IMR-90 (cell line): ENCODE measurements around the gene PI4KA. TPM values are rescaled to one million over a fixed set of nuclear protein-coding genes. Genes with fewer than 3 reads are reported as not detected.

Experiments
- ATAC-seq: fragments of 200-7000 bp; cut with Tn5 transposase; 2 replicates; pipeline ENCODE4 v1.9.1; 2020; ENCODE audit warnings: low read depth, mild to moderate bottlenecking, moderate library complexity
- BruUV-seq: library from RNA; stranded (reverse); fragments of 400-500 nt; replicated peaks from 2 replicates; lab custom pipeline; 2021; lab: Mats Ljungman, UMichigan
- CTCF ChIA-PET: fragments of 300-600 bp; formaldehyde crosslinking; extraction: SDS; loops from one replicate; lab custom pipeline; 2021; ENCODE audit warnings: antibody characterized with exemption; lab: Yijun Ruan, JAX
- POLR2A ChIA-PET: fragments of 300-600 bp; sonication (Branson Sonifier 250); formaldehyde crosslinking; loops from one replicate; lab custom pipeline; 2022; ENCODE audit warnings: antibody characterized with exemption; ENCODE audit not compliant: unreplicated experiment; lab: Charles Lee
- DNase-seq: peaks from one replicate; pipeline ENCODE4 v3.0.0; 2013
- H2AFZ ChIP-seq: replicated peaks from 2 replicates; pipeline ENCODE3; 2013; ENCODE audit warnings: low read length, mild to moderate bottlenecking; ENCODE audit not compliant: poor library complexity
- H2AK5ac ChIP-seq: 2 replicates; pipeline ENCODE4 v1.6.1; 2013; ENCODE audit warnings: low read depth, low read length, inconsistent platforms
- H2AK9ac ChIP-seq: replicated peaks from 2 replicates; pipeline ENCODE3; 2013; ENCODE audit warnings: mild to moderate bottlenecking, low read depth, low read length, moderate library complexity; ENCODE audit not compliant: poor library complexity
- H2BK120ac ChIP-seq: 2 replicates; pipeline ENCODE4 v1.6.1; 2013; ENCODE audit warnings: low read depth, low read length, inconsistent platforms
- H2BK15ac ChIP-seq: 3 replicates; pipeline ENCODE4 v1.6.1; 2013; ENCODE audit warnings: low read depth, low read length, inconsistent platforms
- H2BK20ac ChIP-seq: 2 replicates; pipeline ENCODE4 v1.6.1; 2013; ENCODE audit warnings: low read depth, mild to moderate bottlenecking, inconsistent platforms, low read length, moderate library complexity
- H2BK5ac ChIP-seq: 2 replicates; pipeline ENCODE4 v1.6.1; 2013; ENCODE audit warnings: mild to moderate bottlenecking, low read depth, low read length, inconsistent platforms; ENCODE audit not compliant: poor library complexity, severe bottlenecking
- H3K14ac ChIP-seq: replicated peaks from 2 replicates; pipeline ENCODE4 v1.6.1; 2013; ENCODE audit warnings: low read depth, low read length, inconsistent platforms
- H3K18ac ChIP-seq: 2 replicates; pipeline ENCODE4 v1.6.1; 2013; ENCODE audit warnings: low read depth, low read length, control low read depth
- H3K23ac ChIP-seq: 2 replicates; pipeline ENCODE4 v1.6.1; 2013; ENCODE audit warnings: low read depth, low read length, inconsistent platforms
- H3K27ac ChIP-seq: 2 replicates; pipeline ENCODE4 v1.5.1; 2013; ENCODE audit warnings: mild to moderate bottlenecking, control low read depth, low read length; ENCODE audit not compliant: insufficient read depth
- H3K27me3 ChIP-seq: 2 replicates; pipeline ENCODE4 v1.6.1; 2013; ENCODE audit warnings: low read length; ENCODE audit not compliant: control insufficient read depth, insufficient read depth
- H3K36me3 ChIP-seq: 2 replicates; pipeline ENCODE4 v1.6.1; 2013; ENCODE audit warnings: low read length, mixed read lengths; ENCODE audit not compliant: control insufficient read depth, insufficient read depth
- H3K4ac ChIP-seq: 2 replicates; pipeline ENCODE4 v1.6.1; 2013; ENCODE audit warnings: low read depth, low read length, inconsistent platforms
- H3K4me1 ChIP-seq: 2 replicates; pipeline ENCODE4 v1.6.1; 2013; ENCODE audit warnings: low read length, mixed read lengths; ENCODE audit not compliant: control insufficient read depth, insufficient read depth
- H3K4me2 ChIP-seq: 2 replicates; pipeline ENCODE4 v1.6.1; 2013; ENCODE audit warnings: low read depth, mild to moderate bottlenecking, control low read depth, low read length, moderate library complexity
- H3K4me3 ChIP-seq: 2 replicates; pipeline ENCODE4 v1.5.1; 2013; ENCODE audit warnings: low read depth, mild to moderate bottlenecking, control low read depth, low read length, moderate library complexity; ENCODE audit not compliant: insufficient read depth
- H3K56ac ChIP-seq: 2 replicates; pipeline ENCODE4 v1.6.1; 2013; ENCODE audit warnings: low read length, inconsistent platforms; ENCODE audit not compliant: insufficient read depth; ENCODE audit errors: extremely low read depth
- H3K79me1 ChIP-seq, 2 experiments: 2 replicates each; pipeline ENCODE4 v1.6.1; 2013; ENCODE audit warnings: low read length in 2 of 2, inconsistent platforms in 1 of 2, low read depth in 1 of 2
- H3K9ac ChIP-seq: 2 replicates; pipeline ENCODE4 v1.6.1; 2013; ENCODE audit warnings: low read depth, low read length, control low read depth
- H3K9me1 ChIP-seq: 2 replicates; pipeline ENCODE4 v1.6.1; 2013; ENCODE audit warnings: low read length, inconsistent platforms; ENCODE audit not compliant: insufficient read depth
- H3K9me3 ChIP-seq: 2 replicates; pipeline ENCODE4 v1.6.1; 2013; ENCODE audit warnings: low read length; ENCODE audit not compliant: control insufficient read depth, insufficient read depth
- H4K20me1 ChIP-seq: 2 replicates; pipeline ENCODE4 v1.6.1; 2013; ENCODE audit warnings: low read length, inconsistent platforms; ENCODE audit not compliant: insufficient read depth
- H4K5ac ChIP-seq: 2 replicates; pipeline ENCODE4 v1.6.1; 2013; ENCODE audit warnings: mild to moderate bottlenecking, low read depth, low read length, control low read depth
- H4K8ac ChIP-seq, 2 experiments: 2 replicates each; pipeline ENCODE4 v1.6.1; 2013; ENCODE audit warnings: low read depth in 2 of 2, low read length in 2 of 2, control low read depth in 1 of 2, inconsistent platforms in 1 of 2
- H4K91ac ChIP-seq: 2 replicates; pipeline ENCODE4 v1.6.1; 2013; ENCODE audit warnings: low read depth, low read length, inconsistent platforms; ENCODE audit not compliant: insufficient read depth
- BHLHE40 ChIP-seq: fragments of 150-350 bp; IDR thresholded peaks from 2 replicates; pipeline ENCODE4 v1.6.1; 2016; ENCODE audit warnings: mild to moderate bottlenecking, low read depth, low read length
- CEBPB ChIP-seq: IDR thresholded peaks from 2 replicates; pipeline ENCODE4 v1.6.1; 2012; ENCODE audit warnings: low read depth, low read length, improper control_type of control experiment
- CHD1 ChIP-seq: IDR thresholded peaks from 2 replicates; pipeline ENCODE4 v1.6.1; 2012; ENCODE audit warnings: low read depth, low read length, improper control_type of control experiment
- FOS ChIP-seq: fragments of 150-350 bp; IDR thresholded peaks from 2 replicates; pipeline ENCODE4 v1.6.1; 2016; ENCODE audit warnings: low read depth, low read length
- MAFK ChIP-seq: IDR thresholded peaks from 2 replicates; pipeline ENCODE4 v1.6.1; 2012; ENCODE audit warnings: low read depth, low read length, improper control_type of control experiment
- MXI1 ChIP-seq: IDR thresholded peaks from 2 replicates; pipeline ENCODE4 v1.6.1; 2012; ENCODE audit warnings: low read depth, mild to moderate bottlenecking, low read length, moderate library complexity, borderline replicate concordance
- NFE2L2 ChIP-seq: fragments of 150-350 bp; IDR thresholded peaks from 2 replicates; pipeline ENCODE4 v1.6.1; 2016; ENCODE audit warnings: low read depth, mild to moderate bottlenecking, low read length
- RAD21 ChIP-seq: IDR thresholded peaks from 2 replicates; pipeline ENCODE4 v1.6.1; 2012; ENCODE audit warnings: low read length, improper control_type of control experiment
- RCOR1 ChIP-seq: IDR thresholded peaks from 2 replicates; pipeline ENCODE4 v1.6.1; 2012; ENCODE audit warnings: mild to moderate bottlenecking, low read length, improper control_type of control experiment; ENCODE audit not compliant: insufficient replicate concordance
- RFX5 ChIP-seq: IDR thresholded peaks from 2 replicates; pipeline ENCODE4 v1.8.0; 2012; ENCODE audit warnings: low read depth, mild to moderate bottlenecking, low read length, moderate library complexity
- SMC3 ChIP-seq: fragments of 150-350 bp; IDR thresholded peaks from 2 replicates; pipeline ENCODE4 v1.6.1; 2016; ENCODE audit warnings: low read depth, mild to moderate bottlenecking, antibody characterized with exemption, low read length, moderate library complexity
- WGBS, 2 experiments: methylation state at CpG; one replicate each; pipeline versions ENCODE4 v1.1.5 to v1.1.7; 2013; ENCODE audit warnings: missing lambda C conversion rate in 2 of 2; ENCODE audit not compliant: insufficient read length in 1 of 2; ENCODE audit errors: extremely low coverage in 2 of 2; 5-methylcytosine and 5-hydroxymethylcytosine counted together
- dilution Hi-C: fragments of 300-500 bp; cut with HindIII; formaldehyde crosslinking; loops from one replicate; pipeline ENCODE4 v1.14.3; 2018; ENCODE audit warnings: low sequenced_read_pairs; ENCODE audit not compliant: unreplicated experiment
- in situ Hi-C: fragments of 300-500 bp; cut with MboI; formaldehyde crosslinking; loops from 3 replicates; pipeline ENCODE4 v1.14.3; 2019; ENCODE audit warnings: low sequenced_read_pairs, inconsistent platforms, mixed read lengths
- intact Hi-C: fragments of 100-400 bp; cut with micrococcal nuclease; formaldehyde crosslinking; loops from 2 replicates; pipeline ENCODE4 v1.10.0; 2022
- polyA plus RNA-seq, 3 experiments: library from polyadenylated mRNA; depleted of rRNA; stranded (reverse); fragments of >200 nt; gene quantifications; 2 replicates each; pipeline ENCODE4 v1.2.3, GENCODE V29; 2012; ENCODE audit warnings: low replicate concordance in 1 of 3
- total RNA-seq: library from RNA; depleted of rRNA; stranded (reverse); fragments of >200 nt; gene quantifications from 2 replicates; pipeline ENCODE4 v1.2.3, GENCODE V29; 2012
- TF ChIP-seq, protein P1 (sequence below): fragments of 150-350 bp; IDR thresholded peaks from 2 replicates; pipeline ENCODE4 v1.6.1; 2017; ENCODE audit warnings: mild to moderate bottlenecking, antibody characterized with exemption, low read length, low read depth
- TF ChIP-seq, protein P2 (sequence below): conservative IDR thresholded peaks from 2 replicates; pipeline ENCODE4 v1.5.1; 2012; ENCODE audit warnings: mild to moderate bottlenecking, low read depth, low read length, improper control_type of control experiment
- TF ChIP-seq, protein P3 (sequence below): fragments of 150-350 bp; IDR thresholded peaks from 2 replicates; pipeline ENCODE4 v1.6.1; 2016; ENCODE audit warnings: low read depth, mild to moderate bottlenecking, low read length, moderate library complexity, borderline replicate concordance

Gene PI4KA
- total and polyA plus RNA-seq, 2 of the 4 experiments (the other 2 are of a cell fraction), result 16.8 to 35.5 TPM

DNA sequence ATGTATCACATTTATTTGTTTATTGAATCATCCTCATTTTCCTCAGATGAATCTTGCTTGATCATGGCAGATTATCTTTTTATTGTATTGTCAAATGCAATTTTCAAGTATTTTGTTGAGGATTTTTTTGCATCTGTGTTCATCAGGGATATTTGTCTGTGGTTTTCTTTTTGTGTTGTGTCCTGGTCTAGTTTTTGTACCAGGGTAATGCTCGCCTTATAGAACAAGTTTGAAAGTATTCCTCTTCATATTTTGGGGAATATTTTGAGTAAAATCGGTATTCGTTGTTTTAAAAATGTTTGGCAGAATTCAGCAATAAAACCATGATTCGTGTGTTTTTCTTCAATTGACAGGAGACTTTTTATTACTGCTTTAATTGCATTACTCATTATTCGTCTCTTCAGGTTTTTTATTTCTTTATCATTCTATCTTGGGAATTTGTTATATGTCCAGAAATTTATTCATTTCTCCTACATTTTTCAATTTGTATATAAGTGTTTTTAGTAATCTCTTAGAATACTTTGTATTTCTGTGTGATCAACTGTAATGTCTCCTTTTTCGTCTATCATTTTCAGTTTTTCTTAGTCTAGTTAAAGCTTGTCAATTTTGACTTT is 198.1 kb downstream of the PI4KA start:
- H3K56ac ChIP-seq, result no peak overlapping the region
- H3K27me3 ChIP-seq, result peaks cover 21% of the 10 kb centered on the region
- dilution Hi-C loops, result no loop called here
- DNase-seq (no peak), ATAC-seq (no peak)
- H2BK120ac ChIP-seq, result no peak overlapping the region
- H3K36me3 ChIP-seq, result no peaks in the 10 kb centered on the region
- no peak overlapping the region for H4K5ac ChIP-seq
- no CpG with 5 or more reads among the region's 6 CpGs for WGBS, 2 experiments
- no peak overlapping the region for H3K4ac ChIP-seq
- no peak overlapping the region for H3K27ac ChIP-seq
- H2AFZ ChIP-seq, result no peak overlapping the region
- no peaks in the 10 kb centered on the region for H3K79me1 ChIP-seq
- H3K4me1 ChIP-seq, result peaks cover 1% of the 10 kb centered on the region; the same call in 1 of the 2 replicates
- POLR2A ChIA-PET, result no interaction called here
- TF ChIP-seq, protein P1, sequence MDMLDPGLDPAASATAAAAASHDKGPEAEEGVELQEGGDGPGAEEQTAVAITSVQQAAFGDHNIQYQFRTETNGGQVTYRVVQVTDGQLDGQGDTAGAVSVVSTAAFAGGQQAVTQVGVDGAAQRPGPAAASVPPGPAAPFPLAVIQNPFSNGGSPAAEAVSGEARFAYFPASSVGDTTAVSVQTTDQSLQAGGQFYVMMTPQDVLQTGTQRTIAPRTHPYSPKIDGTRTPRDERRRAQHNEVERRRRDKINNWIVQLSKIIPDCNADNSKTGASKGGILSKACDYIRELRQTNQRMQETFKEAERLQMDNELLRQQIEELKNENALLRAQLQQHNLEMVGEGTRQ, result no peak
- TF ChIP-seq, protein P2, sequence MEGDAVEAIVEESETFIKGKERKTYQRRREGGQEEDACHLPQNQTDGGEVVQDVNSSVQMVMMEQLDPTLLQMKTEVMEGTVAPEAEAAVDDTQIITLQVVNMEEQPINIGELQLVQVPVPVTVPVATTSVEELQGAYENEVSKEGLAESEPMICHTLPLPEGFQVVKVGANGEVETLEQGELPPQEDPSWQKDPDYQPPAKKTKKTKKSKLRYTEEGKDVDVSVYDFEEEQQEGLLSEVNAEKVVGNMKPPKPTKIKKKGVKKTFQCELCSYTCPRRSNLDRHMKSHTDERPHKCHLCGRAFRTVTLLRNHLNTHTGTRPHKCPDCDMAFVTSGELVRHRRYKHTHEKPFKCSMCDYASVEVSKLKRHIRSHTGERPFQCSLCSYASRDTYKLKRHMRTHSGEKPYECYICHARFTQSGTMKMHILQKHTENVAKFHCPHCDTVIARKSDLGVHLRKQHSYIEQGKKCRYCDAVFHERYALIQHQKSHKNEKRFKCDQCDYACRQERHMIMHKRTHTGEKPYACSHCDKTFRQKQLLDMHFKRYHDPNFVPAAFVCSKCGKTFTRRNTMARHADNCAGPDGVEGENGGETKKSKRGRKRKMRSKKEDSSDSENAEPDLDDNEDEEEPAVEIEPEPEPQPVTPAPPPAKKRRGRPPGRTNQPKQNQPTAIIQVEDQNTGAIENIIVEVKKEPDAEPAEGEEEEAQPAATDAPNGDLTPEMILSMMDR, result no peak
- no peak for TF ChIP-seq BHLHE40
- TF ChIP-seq, protein P3, sequence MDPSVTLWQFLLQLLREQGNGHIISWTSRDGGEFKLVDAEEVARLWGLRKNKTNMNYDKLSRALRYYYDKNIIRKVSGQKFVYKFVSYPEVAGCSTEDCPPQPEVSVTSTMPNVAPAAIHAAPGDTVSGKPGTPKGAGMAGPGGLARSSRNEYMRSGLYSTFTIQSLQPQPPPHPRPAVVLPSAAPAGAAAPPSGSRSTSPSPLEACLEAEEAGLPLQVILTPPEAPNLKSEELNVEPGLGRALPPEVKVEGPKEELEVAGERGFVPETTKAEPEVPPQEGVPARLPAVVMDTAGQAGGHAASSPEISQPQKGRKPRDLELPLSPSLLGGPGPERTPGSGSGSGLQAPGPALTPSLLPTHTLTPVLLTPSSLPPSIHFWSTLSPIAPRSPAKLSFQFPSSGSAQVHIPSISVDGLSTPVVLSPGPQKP, result no peak
- no peak for TF ChIP-seq MXI1
- TF ChIP-seq RAD21, result no peak
- no peak for TF ChIP-seq CEBPB
- TF ChIP-seq FOS, result no peak
- no peak for TF ChIP-seq RFX5
- no peak for TF ChIP-seq SMC3
- no peak for TF ChIP-seq MAFK
- no peak for TF ChIP-seq CHD1
- TF ChIP-seq RCOR1, result no peak
- TF ChIP-seq NFE2L2, result no peak
- H3K9me1 ChIP-seq, result 0 out of 2 replicates have a peak, but pooled peaks cover 2% of the 10 kb centered on the region
- H2BK15ac ChIP-seq, result no peak overlapping the region
- H2AK5ac ChIP-seq, result no peak overlapping the region
- in situ Hi-C loops, result no loop called here
- H3K14ac ChIP-seq, result no peak overlapping the region
- no peak overlapping the region for H3K4me3 ChIP-seq
- H4K20me1 ChIP-seq, result no peaks in the 10 kb centered on the region
- no peak overlapping the region for H2AK9ac ChIP-seq
- no peak overlapping the region for H3K23ac ChIP-seq
- BruUV-seq, result no TSS peak
- no peak overlapping the region for H2BK5ac ChIP-seq
- no peak overlapping the region for H4K91ac ChIP-seq
- no peak overlapping the region for H3K4me2 ChIP-seq
- no peaks in the 10 kb centered on the region for H3K9me3 ChIP-seq
- H3K18ac ChIP-seq, result no peak overlapping the region
- no peak overlapping the region for H3K9ac ChIP-seq
- CTCF ChIA-PET, result no interaction called here
- no peak overlapping the region for H4K8ac ChIP-seq
- H2BK20ac ChIP-seq, result no peak overlapping the region
- intact Hi-C loops, result loop anchor here (5.0 kb wide), 1 partner anchor 33 kb away; no protein-coding TSS in a partner anchor
